H9 (cell line): Measurements from ENCODE around the gene SPDYC. TPM values are rescaled to one million over a fixed set of nuclear protein-coding genes. Genes with fewer than 3 reads are reported as not detected.

Experiments
- DNase-seq: peaks from one replicate; pipeline ENCODE4 v3.0.0-alpha.2; 2017
- H2AFZ ChIP-seq: one replicate; pipeline ENCODE4 v1.6.1; 2013; ENCODE audit warnings: mild to moderate bottlenecking, low read length, control low read depth, moderate library complexity
- H2AK5ac ChIP-seq: 2 replicates; pipeline ENCODE4 v1.6.1; 2013; ENCODE audit warnings: low read length, control low read depth, mixed read lengths; ENCODE audit not compliant: insufficient read length
- H2BK120ac ChIP-seq: one replicate; pipeline ENCODE4 v1.6.1; 2013; ENCODE audit warnings: low read depth, mild to moderate bottlenecking, low read length, control low read depth, inconsistent platforms; ENCODE audit not compliant: poor library complexity, severe bottlenecking
- H2BK12ac ChIP-seq: 2 replicates; pipeline ENCODE4 v1.6.1; 2013; ENCODE audit warnings: low read length, control low read depth, mixed read lengths, low read depth; ENCODE audit not compliant: insufficient read length
- H2BK15ac ChIP-seq: 2 replicates; pipeline ENCODE4 v1.6.1; 2013; ENCODE audit warnings: low read depth, low read length, control low read depth
- H2BK20ac ChIP-seq: one replicate; pipeline ENCODE4 v1.6.1; 2013; ENCODE audit warnings: low read depth, mild to moderate bottlenecking, low read length, control low read depth, inconsistent platforms; ENCODE audit not compliant: poor library complexity, severe bottlenecking
- H2BK5ac ChIP-seq: 2 replicates; pipeline ENCODE4 v1.6.1; 2013; ENCODE audit warnings: low read length, control low read depth, mixed read lengths; ENCODE audit not compliant: insufficient read length
- H3K14ac ChIP-seq: 2 replicates; pipeline ENCODE4 v1.6.1; 2013; ENCODE audit warnings: low read length, control low read depth; ENCODE audit not compliant: insufficient read depth
- H3K18ac ChIP-seq: 2 replicates; pipeline ENCODE4 v1.6.1; 2013; ENCODE audit warnings: low read depth, mild to moderate bottlenecking, mixed read lengths, low read length, control low read depth; ENCODE audit not compliant: insufficient read length
- H3K23ac ChIP-seq: 2 replicates; pipeline ENCODE4 v1.6.1; 2013; ENCODE audit warnings: low read length, control low read depth, mixed read lengths, low read depth; ENCODE audit not compliant: insufficient read length
- H3K23me2 ChIP-seq: 2 replicates; pipeline ENCODE4 v1.6.1; 2013; ENCODE audit warnings: low read depth, mild to moderate bottlenecking, mixed read lengths, low read length, control low read depth; ENCODE audit not compliant: insufficient read length, poor library complexity, severe bottlenecking
- H3K27ac ChIP-seq: 2 replicates; pipeline ENCODE4 v1.5.1; 2013; ENCODE audit warnings: low read length, control low read depth, mixed read lengths, low read depth; ENCODE audit not compliant: insufficient read length
- H3K27me3 ChIP-seq: 2 replicates; pipeline ENCODE4 v1.6.1; 2013; ENCODE audit warnings: low read length, control low read depth, inconsistent platforms; ENCODE audit not compliant: insufficient read depth
- H3K4ac ChIP-seq: 2 replicates; pipeline ENCODE4 v1.6.1; 2013; ENCODE audit warnings: low read depth, mild to moderate bottlenecking, control low read depth, inconsistent platforms, low read length, moderate library complexity
- H3K4me1 ChIP-seq: 2 replicates; pipeline ENCODE4 v1.6.1; 2013; ENCODE audit warnings: low read length, control low read depth, inconsistent platforms; ENCODE audit not compliant: insufficient read depth
- H3K4me2 ChIP-seq: 2 replicates; pipeline ENCODE4 v1.6.1; 2013; ENCODE audit warnings: low read length, control low read depth, mixed read lengths; ENCODE audit not compliant: insufficient read length, insufficient read depth
- H3K56ac ChIP-seq: 2 replicates; pipeline ENCODE4 v1.6.1; 2013; ENCODE audit warnings: low read depth, mild to moderate bottlenecking, mixed read lengths, low read length, control low read depth; ENCODE audit not compliant: insufficient read length
- H3K79me1 ChIP-seq: 2 replicates; pipeline ENCODE4 v1.6.1; 2013; ENCODE audit warnings: low read depth, mild to moderate bottlenecking, moderate library complexity, low read length, control low read depth, inconsistent platforms; ENCODE audit not compliant: insufficient read depth, poor library complexity, severe bottlenecking
- H3K79me2 ChIP-seq: 2 replicates; pipeline ENCODE4 v1.6.1; 2013; ENCODE audit warnings: low read length, control low read depth, inconsistent platforms; ENCODE audit not compliant: insufficient read depth
- H3K9ac ChIP-seq: 2 replicates; pipeline ENCODE4 v1.6.1; 2013; ENCODE audit warnings: low read length, control low read depth, mixed read lengths; ENCODE audit not compliant: insufficient read length; ENCODE audit errors: extremely low read depth
- H3K9me3 ChIP-seq: one replicate; pipeline ENCODE4 v1.6.1; 2013; ENCODE audit warnings: low read depth, low read length, inconsistent platforms; ENCODE audit not compliant: control insufficient read depth
- H3T11ph ChIP-seq: one replicate; pipeline ENCODE4 v1.6.1; 2013; ENCODE audit warnings: mild to moderate bottlenecking, low read length, control low read depth, inconsistent platforms
- H4K20me1 ChIP-seq: one replicate; pipeline ENCODE4 v1.6.1; 2013; ENCODE audit not compliant: control insufficient read depth, insufficient read length, insufficient read depth
- H4K5ac ChIP-seq: 2 replicates; pipeline ENCODE4 v1.6.1; 2013; ENCODE audit warnings: low read depth, mild to moderate bottlenecking, mixed read lengths, low read length, control low read depth; ENCODE audit not compliant: insufficient read length
- H4K8ac ChIP-seq: replicated peaks from 2 replicates; pipeline ENCODE4 v1.6.1; 2013; ENCODE audit warnings: low read length, control low read depth, mixed read lengths, low read depth; ENCODE audit not compliant: insufficient read length
- H4K91ac ChIP-seq: 2 replicates; pipeline ENCODE4 v1.6.1; 2013; ENCODE audit warnings: low read depth, mild to moderate bottlenecking, moderate library complexity, mixed read lengths, low read length, control low read depth; ENCODE audit not compliant: insufficient read length
- H3K27ac Mint-ChIP-seq, 3 experiments: 2 replicates in 2 of 3; 3 replicates in 1 of 3; pipeline ENCODE4 v1.8.0; 2020 to 2021; ENCODE audit warnings: mixed read lengths in 3 of 3, mild to moderate bottlenecking in 1 of 3, moderate library complexity in 1 of 3
- H3K27me3 Mint-ChIP-seq: 2 replicates; pipeline ENCODE4 v1.8.0; 2021; ENCODE audit warnings: low read depth, mild to moderate bottlenecking, moderate library complexity, mixed read lengths
- H3K36me3 Mint-ChIP-seq, 3 experiments: 2 replicates in 2 of 3; 3 replicates in 1 of 3; pipeline ENCODE4 v1.8.0; 2020 to 2021; ENCODE audit warnings: low read depth in 3 of 3, mixed read lengths in 3 of 3; ENCODE audit not compliant: insufficient read depth in 1 of 3
- H3K4me1 Mint-ChIP-seq, 2 experiments: 2 replicates each; pipeline ENCODE4 v1.8.0; 2020; ENCODE audit warnings: mixed read lengths in 2 of 2
- H3K4me3 Mint-ChIP-seq, 2 experiments: 2 replicates in 1 of 2; 3 replicates in 1 of 2; pipeline ENCODE4 v1.8.0; 2020 to 2021; ENCODE audit warnings: mild to moderate bottlenecking in 2 of 2, mixed read lengths in 2 of 2, moderate library complexity in 1 of 2
- H3K9me3 Mint-ChIP-seq, 2 experiments: 2 replicates in 1 of 2; 3 replicates in 1 of 2; pipeline ENCODE4 v1.8.0; 2020; ENCODE audit warnings: mild to moderate bottlenecking in 2 of 2, mixed read lengths in 2 of 2, moderate library complexity in 1 of 2
- WGBS: extraction: QIAGEN DNeasy Blood & Tissue Kit; methylation state at CpG from one replicate; pipeline ENCODE4 v1.1.7; 2013; ENCODE audit warnings: missing lambda C conversion rate, low lambda C conversion rate, mixed read lengths; ENCODE audit not compliant: insufficient read length; ENCODE audit errors: extremely low coverage; 5-methylcytosine and 5-hydroxymethylcytosine counted together
- total RNA-seq: library from RNA; stranded (reverse); gene quantifications from 2 replicates; pipeline ENCODE4 v1.2.1, GENCODE V29; 2021
- TF ChIP-seq, protein P1 (sequence below): fragments of 200-600 bp; sonication (generic); conservative IDR thresholded peaks from 3 replicates; pipeline ENCODE4 v1.8.0; 2021; ENCODE audit warnings: antibody characterized with exemption, mild to moderate bottlenecking

SPDYC gene
- total RNA-seq, 1 experiment from 2014 or later: 0.61 TPM

DNA sequence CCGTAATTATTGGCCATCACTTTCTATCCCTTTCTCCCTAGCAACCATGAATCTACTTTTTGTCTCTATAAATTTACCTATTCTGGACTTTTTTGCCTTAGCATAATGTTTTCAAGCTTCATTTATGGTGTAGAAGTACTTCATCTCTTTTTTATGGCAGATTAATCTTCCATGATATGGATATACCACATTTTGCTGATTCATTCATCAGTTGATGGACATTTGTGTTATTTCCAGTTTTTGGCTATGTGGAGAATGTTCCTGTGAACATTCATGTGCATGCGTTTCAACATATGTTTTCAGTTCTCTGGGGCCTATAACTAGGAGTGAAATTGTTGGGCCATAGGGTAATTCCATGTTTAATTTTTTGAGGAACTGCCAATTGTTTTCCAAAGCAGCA, 24.5 kb downstream of the SPDYC start:
- H3K27ac ChIP-seq: no peak overlapping the region
- no peak overlapping the region for H3K9ac ChIP-seq
- H3K14ac ChIP-seq: no peak overlapping the region
- H3K23me2 ChIP-seq: no peaks in the 10 kb centered on the region
- H2BK5ac ChIP-seq: no peak overlapping the region
- no CpG with 5 or more reads among the region's 2 CpGs for WGBS
- no peak overlapping the region for H3K4ac ChIP-seq
- H3K27me3 Mint-ChIP-seq: no peaks in the 10 kb centered on the region
- H3K27me3 ChIP-seq: no peaks in the 10 kb centered on the region
- H2BK12ac ChIP-seq: no peak overlapping the region
- H3K4me3 Mint-ChIP-seq: no peak overlapping the region
- no peaks in the 10 kb centered on the region for H3K9me3 ChIP-seq
- H3K4me1 Mint-ChIP-seq: no peaks in the 10 kb centered on the region
- DNase-seq: no peak
- H4K91ac ChIP-seq: no peak overlapping the region
- peaks cover 34 to 79% (median 69%) of the 10 kb centered on the region in 3 experiments for H3K36me3 Mint-ChIP-seq
- no peak overlapping the region for H2AK5ac ChIP-seq
- H3K18ac ChIP-seq: no peak overlapping the region
- no peaks in the 10 kb centered on the region for H3K79me1 ChIP-seq
- H3K56ac ChIP-seq: no peak overlapping the region
- H4K5ac ChIP-seq: no peak overlapping the region
- H3K4me1 ChIP-seq: no peaks in the 10 kb centered on the region
- no peaks in the 10 kb centered on the region for H3K79me2 ChIP-seq
- no peaks in the 10 kb centered on the region for H3K9me3 Mint-ChIP-seq
- no peak overlapping the region for H4K8ac ChIP-seq
- no peak overlapping the region for H2BK15ac ChIP-seq
- H3K27ac Mint-ChIP-seq: peak overlapping the region in 1 of 3 experiments; percentile 2; a peak in 1 of 7 replicates
- H2BK120ac ChIP-seq: no peak overlapping the region
- no peaks in the 10 kb centered on the region for H4K20me1 ChIP-seq
- no peak overlapping the region for H3K4me2 ChIP-seq
- TF ChIP-seq, protein P1, sequence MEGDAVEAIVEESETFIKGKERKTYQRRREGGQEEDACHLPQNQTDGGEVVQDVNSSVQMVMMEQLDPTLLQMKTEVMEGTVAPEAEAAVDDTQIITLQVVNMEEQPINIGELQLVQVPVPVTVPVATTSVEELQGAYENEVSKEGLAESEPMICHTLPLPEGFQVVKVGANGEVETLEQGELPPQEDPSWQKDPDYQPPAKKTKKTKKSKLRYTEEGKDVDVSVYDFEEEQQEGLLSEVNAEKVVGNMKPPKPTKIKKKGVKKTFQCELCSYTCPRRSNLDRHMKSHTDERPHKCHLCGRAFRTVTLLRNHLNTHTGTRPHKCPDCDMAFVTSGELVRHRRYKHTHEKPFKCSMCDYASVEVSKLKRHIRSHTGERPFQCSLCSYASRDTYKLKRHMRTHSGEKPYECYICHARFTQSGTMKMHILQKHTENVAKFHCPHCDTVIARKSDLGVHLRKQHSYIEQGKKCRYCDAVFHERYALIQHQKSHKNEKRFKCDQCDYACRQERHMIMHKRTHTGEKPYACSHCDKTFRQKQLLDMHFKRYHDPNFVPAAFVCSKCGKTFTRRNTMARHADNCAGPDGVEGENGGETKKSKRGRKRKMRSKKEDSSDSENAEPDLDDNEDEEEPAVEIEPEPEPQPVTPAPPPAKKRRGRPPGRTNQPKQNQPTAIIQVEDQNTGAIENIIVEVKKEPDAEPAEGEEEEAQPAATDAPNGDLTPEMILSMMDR: no peak
- no peak overlapping the region for H2BK20ac ChIP-seq
- H3T11ph ChIP-seq: no peak overlapping the region
- H3K23ac ChIP-seq: no peak overlapping the region
- no peak overlapping the region for H2AFZ ChIP-seq
